ENCODE results near the gene GPC5.

DNA sequence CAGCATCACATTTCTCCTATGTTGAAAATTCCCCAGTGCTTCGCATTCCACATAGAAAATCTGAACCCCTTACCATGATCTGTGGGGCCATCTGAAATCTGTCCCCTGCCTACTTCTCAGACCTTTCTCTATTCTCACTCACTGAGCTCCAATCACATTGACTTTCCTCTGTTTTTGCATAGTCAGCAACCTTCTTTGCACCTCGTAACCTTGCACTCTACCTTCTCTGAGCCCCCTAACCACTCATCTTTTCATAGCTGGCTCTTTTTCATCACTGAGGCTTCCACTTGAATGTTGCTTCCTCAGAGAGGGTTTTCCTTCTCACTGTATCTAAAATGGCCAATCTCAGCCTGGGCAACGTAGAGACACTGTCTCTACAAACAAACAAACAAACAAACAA, 286.3 kb downstream of the GPC5 start:
- TF ChIP-seq ZNF292 (tag by site-specific recombination; IDR thresholded peaks at IDR 0.05; ENCODE audit: borderline replicate concordance, low read depth) (no peak), YY1 (tag by site-specific recombination; IDR thresholded peaks at IDR 0.05) (no peak), ZNF701 (tag by site-specific recombination; IDR thresholded peaks at IDR 0.05) (no peak), ZNF239 (tag by site-specific recombination; IDR thresholded peaks at IDR 0.05) (no peak), MYNN (tag by site-specific recombination; IDR thresholded peaks at IDR 0.05; ENCODE audit: borderline replicate concordance) (no peak), GLIS2 (tag by site-specific recombination; IDR thresholded peaks at IDR 0.05) (no peak), ZBTB17 (tag by site-specific recombination; IDR thresholded peaks at IDR 0.05) (no peak), GFI1B (tag by site-specific recombination; IDR thresholded peaks at IDR 0.05) (no peak), ZNF747 (tag by site-specific recombination; IDR thresholded peaks at IDR 0.05) (no peak)
- TF ChIP-seq, protein P1, sequence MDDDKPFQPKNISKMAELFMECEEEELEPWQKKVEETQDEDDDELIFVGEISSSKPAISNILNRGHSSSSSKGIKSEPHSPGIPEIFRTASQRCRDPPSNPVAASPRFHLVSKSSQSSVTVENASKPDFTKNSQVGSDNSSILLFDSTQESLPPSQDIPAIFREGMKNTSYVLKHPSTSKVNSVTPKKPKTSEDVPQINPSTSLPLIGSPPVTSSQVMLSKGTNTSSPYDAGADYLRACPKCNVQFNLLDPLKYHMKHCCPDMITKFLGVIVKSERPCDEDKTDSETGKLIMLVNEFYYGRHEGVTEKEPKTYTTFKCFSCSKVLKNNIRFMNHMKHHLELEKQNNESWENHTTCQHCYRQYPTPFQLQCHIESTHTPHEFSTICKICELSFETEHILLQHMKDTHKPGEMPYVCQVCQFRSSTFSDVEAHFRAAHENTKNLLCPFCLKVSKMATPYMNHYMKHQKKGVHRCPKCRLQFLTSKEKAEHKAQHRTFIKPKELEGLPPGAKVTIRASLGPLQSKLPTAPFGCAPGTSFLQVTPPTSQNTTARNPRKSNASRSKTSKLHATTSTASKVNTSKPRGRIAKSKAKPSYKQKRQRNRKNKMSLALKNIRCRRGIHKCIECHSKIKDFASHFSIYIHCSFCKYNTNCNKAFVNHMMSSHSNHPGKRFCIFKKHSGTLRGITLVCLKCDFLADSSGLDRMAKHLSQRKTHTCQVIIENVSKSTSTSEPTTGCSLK (tag by site-specific recombination; IDR thresholded peaks at IDR 0.05), result no peak
- TF ChIP-seq, protein P2, sequence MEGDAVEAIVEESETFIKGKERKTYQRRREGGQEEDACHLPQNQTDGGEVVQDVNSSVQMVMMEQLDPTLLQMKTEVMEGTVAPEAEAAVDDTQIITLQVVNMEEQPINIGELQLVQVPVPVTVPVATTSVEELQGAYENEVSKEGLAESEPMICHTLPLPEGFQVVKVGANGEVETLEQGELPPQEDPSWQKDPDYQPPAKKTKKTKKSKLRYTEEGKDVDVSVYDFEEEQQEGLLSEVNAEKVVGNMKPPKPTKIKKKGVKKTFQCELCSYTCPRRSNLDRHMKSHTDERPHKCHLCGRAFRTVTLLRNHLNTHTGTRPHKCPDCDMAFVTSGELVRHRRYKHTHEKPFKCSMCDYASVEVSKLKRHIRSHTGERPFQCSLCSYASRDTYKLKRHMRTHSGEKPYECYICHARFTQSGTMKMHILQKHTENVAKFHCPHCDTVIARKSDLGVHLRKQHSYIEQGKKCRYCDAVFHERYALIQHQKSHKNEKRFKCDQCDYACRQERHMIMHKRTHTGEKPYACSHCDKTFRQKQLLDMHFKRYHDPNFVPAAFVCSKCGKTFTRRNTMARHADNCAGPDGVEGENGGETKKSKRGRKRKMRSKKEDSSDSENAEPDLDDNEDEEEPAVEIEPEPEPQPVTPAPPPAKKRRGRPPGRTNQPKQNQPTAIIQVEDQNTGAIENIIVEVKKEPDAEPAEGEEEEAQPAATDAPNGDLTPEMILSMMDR (tag by site-specific recombination; IDR thresholded peaks at IDR 0.05), result no peak
- TF ChIP-seq, protein P3, sequence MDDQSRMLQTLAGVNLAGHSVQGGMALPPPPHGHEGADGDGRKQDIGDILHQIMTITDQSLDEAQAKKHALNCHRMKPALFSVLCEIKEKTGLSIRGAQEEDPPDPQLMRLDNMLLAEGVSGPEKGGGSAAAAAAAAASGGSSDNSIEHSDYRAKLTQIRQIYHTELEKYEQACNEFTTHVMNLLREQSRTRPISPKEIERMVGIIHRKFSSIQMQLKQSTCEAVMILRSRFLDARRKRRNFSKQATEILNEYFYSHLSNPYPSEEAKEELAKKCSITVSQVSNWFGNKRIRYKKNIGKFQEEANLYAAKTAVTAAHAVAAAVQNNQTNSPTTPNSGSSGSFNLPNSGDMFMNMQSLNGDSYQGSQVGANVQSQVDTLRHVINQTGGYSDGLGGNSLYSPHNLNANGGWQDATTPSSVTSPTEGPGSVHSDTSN (CRISPR knock-in tag; IDR thresholded peaks at IDR 0.05), result no peak
- TF ChIP-seq, protein P4, sequence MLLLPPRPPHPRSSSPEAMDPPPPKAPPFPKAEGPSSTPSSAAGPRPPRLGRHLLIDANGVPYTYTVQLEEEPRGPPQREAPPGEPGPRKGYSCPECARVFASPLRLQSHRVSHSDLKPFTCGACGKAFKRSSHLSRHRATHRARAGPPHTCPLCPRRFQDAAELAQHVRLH (tag by site-specific recombination; IDR thresholded peaks at IDR 0.05), result no peak
- TF ChIP-seq, protein P5, sequence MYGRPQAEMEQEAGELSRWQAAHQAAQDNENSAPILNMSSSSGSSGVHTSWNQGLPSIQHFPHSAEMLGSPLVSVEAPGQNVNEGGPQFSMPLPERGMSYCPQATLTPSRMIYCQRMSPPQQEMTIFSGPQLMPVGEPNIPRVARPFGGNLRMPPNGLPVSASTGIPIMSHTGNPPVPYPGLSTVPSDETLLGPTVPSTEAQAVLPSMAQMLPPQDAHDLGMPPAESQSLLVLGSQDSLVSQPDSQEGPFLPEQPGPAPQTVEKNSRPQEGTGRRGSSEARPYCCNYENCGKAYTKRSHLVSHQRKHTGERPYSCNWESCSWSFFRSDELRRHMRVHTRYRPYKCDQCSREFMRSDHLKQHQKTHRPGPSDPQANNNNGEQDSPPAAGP (tag by site-specific recombination; IDR thresholded peaks at IDR 0.05), result no peak

Data from HEK293 (cell line).